Measurements from ENCODE around the gene CHST10.
"Not testable (repeated sequence)": the region's sequence is repeated elsewhere in the genome, so short reads cannot be mapped to it uniquely, and the experiment has no call there.

CHST10 gene

DNA sequence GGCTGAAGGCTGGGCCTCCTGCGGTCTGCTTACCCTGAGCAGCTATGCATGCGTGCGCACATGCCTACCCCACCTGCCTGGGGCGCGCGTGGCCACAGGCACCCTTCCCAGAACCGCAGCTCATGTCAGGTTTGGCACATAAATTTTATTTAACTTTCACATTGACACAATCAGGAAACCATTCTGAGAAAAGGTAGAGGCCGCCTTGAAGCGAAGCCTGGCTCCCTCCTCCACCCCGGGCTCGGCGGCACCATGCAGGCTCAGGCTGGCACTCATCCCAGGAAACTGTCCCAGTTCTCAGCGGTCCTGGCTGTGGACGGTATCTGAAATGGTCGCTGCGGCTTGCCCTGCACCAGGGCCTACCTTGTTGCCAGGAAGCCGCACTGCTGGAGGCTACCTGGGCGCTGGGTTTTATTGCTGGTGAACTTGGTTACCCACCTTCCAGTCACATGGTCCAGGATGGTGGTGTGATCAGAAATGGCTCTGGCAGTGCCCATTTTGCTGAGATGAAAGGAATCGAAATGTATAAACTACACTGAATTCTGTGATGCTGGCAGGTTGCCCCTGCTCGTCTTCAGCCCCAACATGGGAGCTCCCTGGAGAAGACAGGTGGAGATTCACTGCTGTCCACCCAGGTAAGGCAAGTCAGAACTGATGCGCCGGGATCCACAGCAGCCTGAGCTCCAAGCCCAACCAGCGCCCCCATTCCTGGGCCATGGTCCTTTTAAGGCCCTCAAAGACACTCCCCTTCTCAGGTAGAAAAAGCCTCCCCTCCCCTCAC lies 25.5 kb downstream of the CHST10 start:
- no peak for DNase-seq

- no peak for DNase-seq
Measured at GRCh38 chr2:100390001-100390940, 27.2 kb downstream of the CHST10 start.

DNA sequence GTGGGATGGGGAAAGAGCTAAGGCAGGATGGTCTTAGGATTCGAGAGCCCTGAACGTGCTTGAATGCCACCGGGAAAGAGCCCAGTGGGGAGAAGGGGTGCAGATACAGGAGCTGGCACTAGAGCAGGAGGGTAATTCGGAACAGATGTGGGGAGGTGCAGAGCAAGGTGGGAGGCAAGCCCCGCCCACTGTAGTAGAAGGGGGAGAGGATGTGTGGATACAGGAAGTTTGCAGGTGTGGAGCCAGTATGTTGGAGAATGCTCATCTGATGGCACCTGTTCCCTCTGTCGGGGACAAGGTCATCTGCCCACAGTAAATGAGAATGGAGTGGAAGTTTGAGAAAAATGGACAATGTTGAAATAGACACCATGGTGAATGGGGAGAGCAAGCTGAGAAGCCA lies 28.8 kb downstream of the CHST10 start:
- DNase-seq, result no peak

DNA sequence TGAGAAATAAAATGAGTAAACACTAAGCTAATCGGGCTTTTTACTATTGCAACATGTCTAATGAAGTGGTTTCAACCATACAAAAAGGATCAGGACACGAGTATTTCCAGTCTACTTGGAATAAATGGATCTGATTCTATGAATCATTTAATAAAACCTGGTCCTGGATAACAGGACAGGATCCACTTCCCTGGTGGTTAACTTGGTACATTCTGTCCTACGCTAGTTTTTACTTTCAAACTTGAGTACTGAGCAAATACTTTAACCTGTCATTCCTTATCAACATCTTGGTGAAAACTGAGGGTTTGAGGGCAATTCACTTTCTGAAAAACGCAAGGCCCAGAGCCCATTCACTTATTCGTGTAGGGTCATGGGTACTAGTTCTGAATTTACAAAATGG lies 33.5 kb downstream of the CHST10 start:
- no peak for DNase-seq

DNA sequence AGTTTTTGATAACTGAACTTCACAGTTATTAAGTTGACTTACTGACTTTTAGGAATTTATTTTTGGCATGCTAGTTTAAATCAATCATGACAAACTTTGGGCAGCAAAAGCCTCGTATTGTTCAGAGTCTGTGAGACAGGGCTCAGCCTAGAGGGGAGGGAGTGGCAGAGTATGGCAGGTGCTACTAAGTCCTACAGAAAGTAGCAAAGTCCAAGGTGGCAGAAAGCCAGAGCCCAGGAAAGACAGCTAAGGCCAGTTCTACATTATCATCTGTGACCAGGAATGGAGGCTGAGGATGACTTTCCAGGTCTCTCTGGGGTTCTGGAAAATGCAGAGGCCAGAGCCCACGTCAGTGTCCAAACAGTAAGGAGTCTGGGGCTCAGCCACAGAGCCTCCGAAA lies 34.2 kb downstream of the CHST10 start:
- no peak for DNase-seq

- peak; percentile 73 for DNase-seq
Measured at GRCh38 chr2:100381240-100381639, 36.2 kb downstream of the CHST10 start.

- DNase-seq, result no peak
Measured at GRCh38 chr2:100380681-100381080, 36.8 kb downstream of the CHST10 start.

DNA sequence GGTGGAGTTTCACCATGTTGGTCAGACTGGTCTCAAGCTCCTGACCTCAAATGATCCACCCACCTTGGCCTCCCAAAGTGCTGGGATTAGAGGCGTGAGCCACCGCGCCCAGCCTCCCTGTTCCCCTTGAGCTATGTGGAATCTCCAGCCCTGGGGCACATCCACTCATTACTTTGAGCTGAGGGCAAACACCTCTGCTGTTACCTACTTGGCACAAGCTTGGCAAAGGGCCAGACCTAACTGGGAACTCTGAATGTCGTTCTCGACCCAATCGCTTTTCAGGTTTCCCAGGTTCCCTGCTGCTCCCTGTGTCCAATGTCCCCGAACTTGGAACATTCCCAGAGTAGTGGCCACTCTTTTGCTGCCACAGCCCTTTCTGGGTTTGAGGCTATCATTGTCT lies 40.6 kb downstream of the CHST10 start:
- no peak for DNase-seq

DNA sequence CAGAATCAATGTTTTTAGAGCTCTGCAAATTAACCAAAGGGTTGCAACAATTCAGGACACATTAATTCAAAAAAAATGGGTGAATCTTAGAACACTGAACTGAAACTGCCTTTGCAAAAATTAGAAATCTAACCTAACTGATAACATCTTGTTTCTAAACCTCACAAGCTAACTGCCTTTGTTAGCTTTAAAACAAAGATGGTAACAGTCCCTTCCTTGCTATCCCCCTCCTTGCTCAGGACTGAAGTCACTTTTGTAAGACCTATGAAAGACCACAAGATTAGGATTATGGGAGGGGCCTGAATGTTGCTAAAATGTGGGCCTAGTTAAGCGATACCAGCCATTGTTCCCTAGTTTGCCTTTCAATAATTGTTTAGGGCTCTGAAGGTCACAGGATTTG lies 50.3 kb downstream of the CHST10 start:
- no peak for DNase-seq

DNA sequence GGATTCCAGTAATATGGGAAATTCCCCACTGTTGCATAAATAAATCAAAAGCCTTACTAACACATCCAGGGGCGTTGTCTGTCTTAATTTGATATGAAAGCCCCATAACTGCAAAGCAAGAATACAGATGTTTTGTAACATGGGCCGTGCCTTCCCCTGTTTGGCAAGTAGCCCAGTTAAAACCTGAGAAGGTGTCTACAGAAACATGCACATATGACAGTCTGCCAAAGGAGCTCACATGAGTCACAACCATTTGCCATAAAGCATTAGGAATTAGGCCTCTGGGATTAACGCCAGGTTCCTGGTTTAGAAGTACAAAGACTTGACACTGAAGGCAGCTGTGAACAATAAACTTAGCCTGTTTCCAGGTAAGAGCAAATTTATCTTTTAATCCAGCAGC lies 52.0 kb downstream of the CHST10 start:
- no peak for DNase-seq

GRCh38 chr2:100362269-100362668 lies 55.2 kb downstream of the CHST10 start:
- not testable (repeated sequence) for DNase-seq

DNA sequence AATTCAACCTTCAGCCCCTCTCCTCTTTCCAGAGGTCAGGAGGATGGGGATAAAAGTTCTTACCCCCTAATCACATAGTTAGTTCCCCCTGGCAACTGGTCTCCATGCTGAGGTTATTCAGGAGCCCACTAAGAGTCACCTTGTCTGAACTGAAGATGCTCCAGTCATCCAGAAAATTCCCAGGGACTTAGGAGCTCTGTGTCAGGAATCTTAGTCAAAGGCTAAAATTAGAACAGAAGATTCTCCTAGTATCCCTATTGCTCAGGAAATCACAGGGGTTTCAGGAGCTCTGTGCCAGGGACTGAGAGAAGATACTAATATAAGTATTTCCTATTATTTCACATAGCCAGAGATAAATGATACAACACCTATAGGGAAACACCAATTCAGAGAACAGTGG lies 57.9 kb downstream of the CHST10 start:
- no peak for DNase-seq

- no peak for DNase-seq
Measured at GRCh38 chr2:100358554-100358953, 58.9 kb downstream of the CHST10 start.

- no peak for DNase-seq
Measured at GRCh38 chr2:100352521-100352920, 64.9 kb downstream of the CHST10 start.

GRCh38 chr2:100350661-100351185 lies 66.7 kb downstream of the CHST10 start:
- no peak for DNase-seq

GRCh38 chr2:100345144-100345543 lies 72.3 kb downstream of the CHST10 start:
- DNase-seq, result not testable (repeated sequence)

DNA sequence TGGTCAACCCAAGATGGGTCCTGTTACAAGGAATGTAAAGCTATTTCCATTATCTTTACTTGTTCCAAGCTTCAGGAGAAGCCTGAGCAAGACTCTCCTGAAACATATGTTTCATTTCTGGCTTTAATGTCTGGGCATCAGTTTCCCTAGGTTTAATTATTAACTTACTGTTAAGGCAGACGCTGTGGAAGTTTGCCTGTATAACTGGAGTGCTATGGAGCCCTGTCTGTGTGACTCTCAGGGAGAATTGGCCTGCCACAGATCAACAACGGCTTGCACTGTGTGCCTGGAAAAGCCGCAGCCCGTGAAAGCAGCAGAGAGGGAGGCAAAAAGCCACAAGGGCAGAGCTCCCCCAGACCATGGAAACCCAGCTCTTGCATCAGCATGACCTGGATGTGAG lies 73.0 kb downstream of the CHST10 start:
- no peak for DNase-seq

DNA sequence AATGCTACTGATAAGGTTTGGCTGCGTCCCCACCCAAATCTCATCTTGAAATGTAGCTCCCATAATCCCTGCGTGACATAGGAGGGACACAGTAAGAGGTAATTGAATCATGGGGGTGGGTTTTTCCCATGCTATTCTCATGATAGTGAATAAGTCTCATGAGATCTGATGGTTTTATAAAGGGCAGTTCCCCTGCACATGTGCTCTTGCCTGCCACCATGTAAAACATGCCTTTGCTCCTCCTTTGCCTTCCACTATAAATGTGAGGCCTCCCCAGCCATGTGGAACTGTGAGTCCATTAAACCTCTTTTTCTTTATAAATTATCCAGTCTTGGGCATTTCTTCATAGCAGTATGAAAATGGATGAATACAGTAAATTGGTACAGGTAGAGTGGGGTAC lies 75.0 kb downstream of the CHST10 start:
- DNase-seq, result not testable (repeated sequence)
